Vagina (tissue), 2 donors: ENCODE results near the gene SMDT1.

Source experiments
- CTCF ChIP-seq, 3 experiments: fragments of 450-650 bp in 2 of 3; fragments of 200-600 bp in 1 of 3; sonication (generic) in 1 of 3; IDR thresholded peaks; one replicate each; pipeline ENCODE4 v1.5.1; 2017 to 2019; ENCODE audit warnings: antibody characterized with exemption in 3 of 3, mild to moderate bottlenecking in 2 of 3, moderate library complexity in 2 of 3
- POLR2A ChIP-seq, 2 donors: fragments of 450-650 bp; IDR thresholded peaks; one replicate each; pipeline ENCODE4 v1.6.1; 2017; ENCODE audit warnings: antibody characterized with exemption in 2 of 2, mild to moderate bottlenecking in 2 of 2, moderate library complexity in 2 of 2

DNA sequence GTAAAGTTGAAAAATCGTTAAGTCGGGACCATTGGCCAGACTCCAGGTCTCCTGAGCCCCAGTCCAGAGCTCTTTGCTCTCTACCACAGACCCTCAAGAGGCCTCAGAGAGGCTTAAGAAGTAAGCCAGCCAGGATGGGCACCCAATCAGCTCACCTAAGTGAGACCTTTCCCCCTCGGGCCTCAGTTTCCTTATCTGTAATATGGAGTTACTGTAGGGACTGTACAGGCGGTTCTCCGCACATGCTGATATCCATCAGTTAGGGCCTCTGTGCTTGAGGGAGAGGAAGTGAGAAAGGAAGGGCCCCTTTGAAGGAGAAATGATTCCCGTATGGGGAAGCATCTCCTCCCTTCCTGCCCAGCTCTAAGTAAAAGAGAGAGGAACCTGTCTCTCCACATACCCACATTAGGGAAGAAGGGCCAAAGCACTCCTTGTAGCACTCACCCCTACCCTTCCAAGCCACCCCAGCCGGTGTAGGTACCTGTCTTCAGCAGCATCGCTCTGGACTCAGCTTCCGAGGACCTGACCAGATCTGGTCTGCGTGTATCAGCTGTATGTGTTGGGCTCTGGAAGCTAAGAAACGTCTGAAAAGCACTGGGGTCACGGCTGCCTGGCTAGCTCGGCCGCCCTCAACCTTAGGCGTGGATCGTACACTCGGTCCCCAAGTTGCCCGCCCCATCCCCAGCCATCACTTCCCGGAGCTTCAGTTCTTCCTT is 9.5 kb upstream of the SMDT1 start:
- TF ChIP-seq POLR2A (IDR thresholded peaks at IDR 0.05) (no peak), CTCF (IDR thresholded peaks at IDR 0.05) (no peak)
